Caco-2 (cell line): ENCODE data around the gene NACA2. TPM values are rescaled to one million over a fixed set of nuclear protein-coding genes. Genes with fewer than 3 reads are reported as not detected.

ENCODE experiments used
- BruUV-seq: library from RNA; stranded (reverse); fragments of 400-500 nt; replicated peaks from 2 replicates; lab custom pipeline; 2021; lab: Mats Ljungman, UMichigan
- CTCF ChIA-PET: fragments of 300-600 bp; sonication (Branson Sonifier 250); formaldehyde crosslinking; loops from one replicate; lab custom pipeline; 2022; ENCODE audit warnings: antibody characterized with exemption; lab: Charles Lee
- POLR2A ChIA-PET: fragments of 300-600 bp; sonication (Branson Sonifier 250); formaldehyde crosslinking; loops from one replicate; lab custom pipeline; 2022; ENCODE audit warnings: antibody characterized with exemption; lab: Charles Lee
- DNase-seq, 2 experiments: peaks; one replicate each; pipeline versions ENCODE4 v3.0.0 to v3.0.0-alpha.2; 2020 to 2022
- H3K27me3 ChIP-seq: replicated peaks from 2 replicates; pipeline ENCODE4 v1.6.0; 2011; ENCODE audit warnings: low read length; ENCODE audit not compliant: control insufficient read depth, insufficient read depth
- H3K36me3 ChIP-seq: 2 replicates; pipeline ENCODE4 v1.5.1; 2011; ENCODE audit warnings: low read length; ENCODE audit not compliant: control insufficient read depth, insufficient read depth
- H3K4me1 ChIP-seq: fragments of 250-450 bp; sonication (Bioruptor Pico); 2 replicates; pipeline ENCODE4 v1.5.1; 2020; ENCODE audit warnings: mild to moderate bottlenecking
- H3K4me3 ChIP-seq: 2 replicates; pipeline ENCODE4 v1.5.1; 2011; ENCODE audit warnings: low read depth, mild to moderate bottlenecking, control low read depth, low read length
- H3K9me3 ChIP-seq: fragments of 250-450 bp; sonication (Bioruptor Pico); 2 replicates; pipeline ENCODE4 v1.5.1; 2020; ENCODE audit warnings: mild to moderate bottlenecking, moderate library complexity
- H3K27ac Mint-ChIP-seq: one replicate; pipeline ENCODE4 v1.8.0; 2022; ENCODE audit warnings: mixed read lengths; ENCODE audit not compliant: unreplicated experiment
- H3K27me3 Mint-ChIP-seq: one replicate; pipeline ENCODE4 v1.8.0; 2022; ENCODE audit warnings: mixed read lengths; ENCODE audit not compliant: insufficient read depth, unreplicated experiment
- H3K36me3 Mint-ChIP-seq: one replicate; pipeline ENCODE4 v1.8.0; 2022; ENCODE audit warnings: mild to moderate bottlenecking, mixed read lengths; ENCODE audit not compliant: insufficient read depth, unreplicated experiment
- H3K4me1 Mint-ChIP-seq: one replicate; pipeline ENCODE4 v1.8.0; 2022; ENCODE audit warnings: low read depth, mixed read lengths; ENCODE audit not compliant: unreplicated experiment
- H3K4me3 Mint-ChIP-seq: one replicate; pipeline ENCODE4 v1.8.0; 2022; ENCODE audit warnings: mild to moderate bottlenecking, moderate library complexity, mixed read lengths; ENCODE audit not compliant: unreplicated experiment
- H3K9me3 Mint-ChIP-seq: one replicate; pipeline ENCODE4 v1.8.0; 2022; ENCODE audit warnings: mixed read lengths; ENCODE audit not compliant: unreplicated experiment
- CTCF ChIP-seq, 2 experiments: fragments of 200-600 bp in 1 of 2; IDR thresholded peaks; 1 replicate in 1 of 2; 2 replicates in 1 of 2; pipeline versions ENCODE4 v1.5.1 to v1.8.0; 2011 to 2022; ENCODE audit warnings: antibody characterized with exemption in 1 of 2, control low read depth in 1 of 2, inconsistent platforms in 1 of 2, low read depth in 1 of 2, low read length in 1 of 2, mild to moderate bottlenecking in 1 of 2, moderate library complexity in 1 of 2; ENCODE audit not compliant: insufficient read depth in 1 of 2, severe bottlenecking in 1 of 2, unreplicated experiment in 1 of 2
- intact Hi-C: fragments of 100-400 bp; cut with micrococcal nuclease; formaldehyde crosslinking; loops from one replicate; pipeline ENCODE4 v1.10.0; 2022; ENCODE audit not compliant: unreplicated experiment
- total RNA-seq: library from RNA; stranded (reverse); gene quantifications from 2 replicates; pipeline ENCODE4 v1.2.3, GENCODE V29; 2022

The NACA2 gene
- total RNA-seq, 1 experiment from 2014 or later: not detected

GRCh38 chr17:61583660-61584264 is 7.3 kb downstream of the NACA2 start:
- Histone ChIP-seq H3K36me3 (no peaks in the 10 kb centered on the region), H3K4me3 (no peak overlapping the region), H3K27me3 (no peaks in the 10 kb centered on the region), H3K4me1 (no peaks in the 10 kb centered on the region), H3K9me3 (no peaks in the 10 kb centered on the region)
- intact Hi-C loops: loop anchor here (1.0 kb wide), 1 partner anchor 171 kb away; no protein-coding TSS in a partner anchor
- Mint-ChIP-seq H3K9me3 (no peaks in the 10 kb centered on the region), H3K27me3 (peaks cover 2% of the 10 kb centered on the region), H3K4me3 (no peak overlapping the region), H3K27ac (no peak overlapping the region), H3K4me1 (peaks cover 7% of the 10 kb centered on the region), H3K36me3 (no peaks in the 10 kb centered on the region)
- no peak for DNase-seq
- CTCF ChIA-PET: interaction anchor here (0.6 to 1.5 kb wide), 8 partner anchors 9 to 863 kb away, joined by 3 to 32 read pairs (median 4); partner anchors contain the start of gene TBX2
- no TSS peak for BruUV-seq
- no peak for TF ChIP-seq CTCF (IDR thresholded peaks at IDR 0.05; ENCODE audit: insufficient read depth in 1 of 2, low read depth in 1 of 2, low read length in 1 of 2, severe bottlenecking in 1 of 2, unreplicated experiment in 1 of 2)
- POLR2A ChIA-PET: no interaction called here

- no peak overlapping the region for H3K27ac Mint-ChIP-seq
- ChIA-PET POLR2A (no interaction called here), CTCF (interaction anchor here (0.6 to 1.5 kb wide), 8 partner anchors 9 to 862 kb away, joined by 3 to 32 read pairs (median 4); partner anchors contain the start of gene TBX2)
- TF ChIP-seq CTCF (IDR thresholded peaks at IDR 0.05; ENCODE audit: insufficient read depth in 1 of 2, low read depth in 1 of 2, low read length in 1 of 2, severe bottlenecking in 1 of 2, unreplicated experiment in 1 of 2): peak in 1 of 2 experiments; percentile 38
- Histone ChIP-seq H3K36me3 (no peaks in the 10 kb centered on the region), H3K9me3 (no peaks in the 10 kb centered on the region), H3K4me1 (no peaks in the 10 kb centered on the region), H3K4me3 (no peak overlapping the region), H3K27me3 (no peaks in the 10 kb centered on the region)
- H3K9me3 Mint-ChIP-seq: no peaks in the 10 kb centered on the region
- peaks cover 7% of the 10 kb centered on the region for H3K4me1 Mint-ChIP-seq
- no TSS peak for BruUV-seq
- H3K27me3 Mint-ChIP-seq: peaks cover 2% of the 10 kb centered on the region
- DNase-seq: peak in 1 of 2 experiments; percentile 35
- no peaks in the 10 kb centered on the region for H3K36me3 Mint-ChIP-seq
- H3K4me3 Mint-ChIP-seq: no peak overlapping the region
- intact Hi-C loops: loop anchor here (1.0 kb wide), 1 partner anchor 171 kb away; no protein-coding TSS in a partner anchor
Measured at GRCh38 chr17:61583242-61583641, 7.8 kb downstream of the NACA2 start.

DNA sequence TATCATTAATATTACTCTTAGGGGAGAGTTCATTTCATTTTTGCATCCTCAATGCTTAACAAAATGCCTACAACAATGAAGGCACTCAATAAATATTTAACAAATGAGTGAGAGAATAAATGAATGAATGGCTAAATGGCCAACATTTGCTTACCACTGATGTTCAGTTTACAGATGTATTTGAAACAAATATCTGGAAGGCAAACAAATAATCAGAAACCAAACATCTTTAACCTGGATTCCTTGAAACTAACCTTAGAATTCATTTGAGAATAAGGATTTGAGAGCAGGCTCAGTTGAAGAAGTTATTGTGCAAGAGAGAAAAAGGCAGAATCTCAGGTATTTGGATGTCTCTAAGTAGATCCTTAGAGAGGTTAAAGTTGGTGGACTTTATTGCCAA is 8.4 kb downstream of the NACA2 start:
- peaks cover 7% of the 10 kb centered on the region for H3K4me1 Mint-ChIP-seq
- ChIA-PET CTCF (interaction anchor here (0.6 to 1.5 kb wide), 4 partner anchors 8 to 182 kb away, joined by 5 to 32 read pairs (median 10); partner anchors contain the start of gene TBX2), POLR2A (no interaction called here)
- H3K4me1 ChIP-seq: no peaks in the 10 kb centered on the region
- H3K4me3 Mint-ChIP-seq: no peak overlapping the region
- no peaks in the 10 kb centered on the region for H3K9me3 ChIP-seq
- H3K9me3 Mint-ChIP-seq: no peaks in the 10 kb centered on the region
- TF ChIP-seq CTCF (IDR thresholded peaks at IDR 0.05; ENCODE audit: insufficient read depth in 1 of 2, low read depth in 1 of 2, low read length in 1 of 2, severe bottlenecking in 1 of 2, unreplicated experiment in 1 of 2): no peak
- BruUV-seq: no TSS peak
- no peaks in the 10 kb centered on the region for H3K27me3 ChIP-seq
- no peak for DNase-seq
- no peak overlapping the region for H3K4me3 ChIP-seq
- intact Hi-C loops: no loop called here
- no peak overlapping the region for H3K27ac Mint-ChIP-seq
- peaks cover 1% of the 10 kb centered on the region for H3K27me3 Mint-ChIP-seq
- H3K36me3 Mint-ChIP-seq: no peaks in the 10 kb centered on the region
- no peaks in the 10 kb centered on the region for H3K36me3 ChIP-seq
